Astrocyte of the cerebellum (primary cell): ENCODE results near the gene EVA1A.

Experiments
- DNase-seq: peaks from one replicate; pipeline ENCODE4 v3.0.0-alpha.2; 2011; ENCODE audit warnings: low read depth
- H3K4me3 ChIP-seq: 2 replicates; pipeline ENCODE4 v1.5.1; 2011; ENCODE audit warnings: mild to moderate bottlenecking, low read depth, low read length, moderate library complexity
- CTCF ChIP-seq: IDR thresholded peaks from 2 replicates; pipeline ENCODE4 v1.5.1; 2012; ENCODE audit warnings: low read length, low read depth, moderate library complexity, mild to moderate bottlenecking; ENCODE audit errors: missing control alignments
- in situ Hi-C: cut with HindIII; loops from 2 replicates; pipeline ENCODE4 v1.10.0; 2017; ENCODE audit warnings: low sequenced_read_pairs

EVA1A gene

GRCh38 chr2:75558786-75559679 lies 1.7 kb downstream of the EVA1A start:
- peak overlapping the region; percentile 76 for H3K4me3 ChIP-seq
- no peak for DNase-seq
- in situ Hi-C loops, result no loop called here
- no peak for TF ChIP-seq CTCF

DNA sequence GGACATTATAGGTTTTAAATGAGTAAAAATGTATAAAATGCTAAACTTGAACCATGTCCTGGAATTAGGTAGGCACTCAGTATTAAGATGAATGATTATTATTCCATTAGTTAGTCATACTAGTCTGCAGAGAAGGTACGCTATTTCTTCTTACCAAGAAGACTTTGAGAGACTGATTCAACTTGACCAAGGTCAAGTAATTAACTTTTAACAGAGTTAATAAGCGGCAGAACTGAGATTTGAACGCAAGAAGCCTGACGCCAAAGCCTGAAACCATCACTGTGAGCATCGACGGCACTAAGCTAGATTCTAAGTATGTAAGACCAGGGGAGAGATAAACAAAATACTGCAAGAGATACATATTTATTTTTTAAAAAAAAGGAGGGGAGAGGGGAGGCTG lies 2.6 kb downstream of the EVA1A start:
- DNase-seq, result no peak
- TF ChIP-seq CTCF, result no peak
- in situ Hi-C loops, result no loop called here
- H3K4me3 ChIP-seq, result no peak overlapping the region

DNA sequence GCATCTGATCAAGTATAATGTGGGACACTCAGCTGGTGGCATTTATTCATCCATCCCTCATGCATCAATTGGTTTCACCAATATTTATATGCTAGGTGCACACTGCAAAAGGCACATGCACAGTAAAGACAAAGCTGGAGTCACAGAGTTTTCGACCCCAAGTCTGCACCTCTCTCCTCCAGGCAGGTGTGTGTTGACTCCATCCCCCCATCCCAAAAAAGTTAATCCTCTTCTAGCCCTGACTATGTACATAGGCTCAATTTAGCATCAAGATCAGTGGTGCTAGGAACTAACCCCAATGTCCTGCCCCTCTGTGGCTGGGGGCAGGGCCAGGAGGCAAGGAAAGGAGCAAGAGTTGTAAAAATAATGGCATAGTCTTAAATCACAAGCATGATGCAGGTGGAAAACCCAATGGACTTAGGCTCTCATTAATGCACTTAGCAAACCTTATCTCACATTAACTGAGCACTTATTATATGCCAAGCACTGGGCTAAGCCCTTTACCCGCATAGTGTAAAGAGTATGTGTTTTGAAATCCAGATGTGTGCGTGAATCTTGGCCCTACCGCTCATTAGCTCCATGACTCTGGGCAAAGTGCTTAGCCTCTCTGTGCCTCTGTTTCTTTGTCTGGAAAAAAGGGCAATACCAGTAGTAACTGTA lies 3.1 kb downstream of the EVA1A start:
- in situ Hi-C loops, result no loop called here
- no peak for DNase-seq
- no peak for TF ChIP-seq CTCF
- no peak overlapping the region for H3K4me3 ChIP-seq

DNA sequence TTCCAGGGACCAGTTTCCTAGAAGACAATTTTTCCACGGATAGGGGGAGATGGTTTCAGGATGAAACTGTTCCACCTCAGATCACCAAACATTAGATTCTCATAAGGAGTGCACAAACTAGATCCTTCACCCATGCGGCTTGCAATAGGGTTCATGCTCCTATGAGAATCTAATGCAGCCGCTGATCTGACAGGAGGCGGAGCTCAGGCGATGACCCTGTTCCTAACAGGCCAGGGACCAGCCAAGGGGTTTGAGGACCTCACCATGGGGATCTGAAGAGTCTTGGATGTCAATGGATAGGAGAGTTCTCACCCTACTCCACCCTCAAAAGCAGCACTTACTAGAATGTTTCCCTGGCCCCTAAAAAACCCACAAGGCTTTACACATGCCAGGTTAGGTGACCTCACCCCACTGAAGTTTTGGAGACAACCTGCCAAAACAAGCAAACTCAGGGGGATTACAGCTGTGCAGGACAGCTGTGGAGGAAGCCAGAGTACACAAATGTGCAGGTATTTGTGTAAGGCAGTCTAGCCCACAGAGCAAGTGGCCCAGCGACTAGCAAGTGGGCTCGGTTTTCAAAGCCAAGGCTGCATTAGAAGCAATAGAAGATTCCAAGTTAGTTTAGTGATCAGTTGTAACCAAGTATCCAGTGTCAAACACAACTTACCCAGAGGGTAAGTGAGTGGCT lies 3.9 kb downstream of the EVA1A start:
- TF ChIP-seq CTCF, result no peak
- H3K4me3 ChIP-seq, result no peak overlapping the region
- in situ Hi-C loops, result no loop called here
- no peak for DNase-seq

DNA sequence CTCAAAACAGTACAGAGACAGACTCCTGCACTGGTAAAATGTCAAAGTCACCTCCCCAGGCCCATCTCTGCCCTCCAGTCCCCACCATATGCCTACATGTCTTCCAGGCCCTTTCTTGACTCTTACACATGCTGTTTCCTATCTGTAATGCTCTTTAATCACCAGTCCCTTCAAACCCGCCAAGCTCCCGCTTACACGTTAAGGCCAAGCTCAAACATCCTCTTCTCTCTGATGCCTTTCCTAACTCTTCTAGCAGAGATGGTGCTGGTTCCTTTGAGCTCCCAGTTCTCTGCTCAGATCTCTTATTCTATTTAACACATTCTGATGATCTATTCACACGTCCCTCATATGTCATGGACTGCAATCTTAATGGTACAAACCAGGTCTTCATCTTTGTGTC lies 5.0 kb downstream of the EVA1A start:
- no peak for TF ChIP-seq CTCF
- in situ Hi-C loops, result no loop called here
- no peak for DNase-seq

GRCh38 chr2:75553935-75554531 lies 6.7 kb downstream of the EVA1A start:
- no peak overlapping the region for H3K4me3 ChIP-seq
- in situ Hi-C loops, result no loop called here
- no peak for TF ChIP-seq CTCF
- DNase-seq, result no peak

More for the DNA sequence above, 5.0 kb downstream of the EVA1A start:
- no peak overlapping the region for H3K4me3 ChIP-seq
